Stimulated activated CD8-positive, alpha-beta memory T cell treated with anti-CD3 and anti-CD28 coated beads, Interleukin-15, amount 100 ng/mL, for 1 hour (primary cell): ENCODE results near the gene ZXDC.

Experiments
- DNase-seq: peaks from one replicate; pipeline ENCODE4 v3.0.0-alpha.2; 2020; ENCODE audit warnings: low read depth

The ZXDC gene

DNA sequence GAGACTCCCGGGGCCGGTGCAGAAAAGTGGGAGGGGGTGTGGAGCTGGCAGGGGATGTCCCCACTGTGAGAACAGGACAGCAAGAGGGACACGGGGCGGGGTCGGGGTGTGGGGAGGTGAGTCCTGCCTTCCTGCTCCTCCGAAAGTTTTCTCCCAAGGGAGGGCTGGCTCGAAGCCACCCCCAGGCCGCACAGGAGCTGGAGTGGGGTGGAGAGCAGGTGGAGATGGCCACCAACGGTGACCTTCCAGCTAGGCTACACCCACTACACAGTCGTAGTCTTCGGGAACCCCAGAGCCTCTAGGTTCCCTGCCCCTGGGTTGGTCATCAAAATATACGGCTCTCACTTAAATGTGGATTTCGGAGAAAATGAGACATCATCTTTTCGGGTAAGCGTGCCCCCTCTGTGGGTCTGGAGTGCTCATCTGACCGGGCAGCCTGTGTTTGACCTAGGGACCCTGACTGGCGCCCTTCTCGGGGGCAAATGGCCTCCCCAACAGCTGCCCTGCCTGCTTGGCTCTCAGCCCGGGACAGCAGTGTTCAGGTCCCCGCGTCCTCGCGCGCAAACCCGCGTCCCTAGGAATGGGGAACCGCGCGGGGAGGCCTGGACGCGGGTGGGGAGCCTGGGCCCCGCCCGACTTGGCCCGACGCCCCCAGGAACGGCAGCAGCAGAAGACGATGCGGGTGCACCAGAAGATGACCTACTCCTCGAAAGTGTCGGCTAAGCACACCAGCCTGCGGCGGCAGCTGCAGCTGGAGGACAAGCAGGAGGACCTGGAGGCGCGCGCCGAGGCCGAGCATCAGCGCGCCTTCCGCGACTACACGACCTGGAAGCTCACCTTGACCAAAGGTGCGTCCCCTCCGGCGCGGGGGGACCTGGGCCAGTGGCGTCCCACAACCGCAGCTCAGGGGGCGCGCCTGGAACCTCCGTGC, 59.8 kb downstream of the ZXDC start:
- no peak for DNase-seq

DNA sequence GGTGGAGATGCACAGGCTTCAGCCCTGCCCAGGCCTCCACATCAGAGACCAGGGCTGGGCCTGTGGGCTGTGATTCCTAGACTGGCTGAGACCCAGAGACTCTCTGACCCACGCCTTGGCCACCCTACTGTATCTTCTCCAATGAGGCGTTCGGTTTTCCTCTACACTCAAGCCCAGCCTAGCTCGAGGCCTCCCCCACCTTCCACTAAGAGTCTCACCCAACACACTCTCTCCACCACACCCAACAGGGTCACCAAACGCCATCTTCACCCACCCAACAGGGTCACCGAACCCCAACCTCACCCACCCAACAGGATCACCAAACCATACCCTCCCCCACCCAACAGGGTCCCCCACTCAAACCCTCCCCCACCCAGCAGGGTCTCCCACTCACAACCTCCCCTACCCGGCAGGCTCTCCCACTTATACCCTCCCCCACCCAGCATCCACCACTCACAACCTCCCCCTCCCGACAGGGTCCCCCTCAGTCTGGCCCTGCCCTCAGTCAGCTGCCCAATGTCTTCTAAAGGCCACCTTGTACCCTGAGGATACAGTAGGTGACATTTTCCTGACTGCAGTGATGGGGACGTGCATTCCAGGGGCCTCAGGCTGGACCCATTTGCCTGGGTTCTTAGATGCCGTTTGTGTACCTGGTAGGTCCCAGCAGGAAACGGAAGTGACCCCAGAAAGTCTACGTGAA, 60.6 kb downstream of the ZXDC start:
- no peak for DNase-seq

DNA sequence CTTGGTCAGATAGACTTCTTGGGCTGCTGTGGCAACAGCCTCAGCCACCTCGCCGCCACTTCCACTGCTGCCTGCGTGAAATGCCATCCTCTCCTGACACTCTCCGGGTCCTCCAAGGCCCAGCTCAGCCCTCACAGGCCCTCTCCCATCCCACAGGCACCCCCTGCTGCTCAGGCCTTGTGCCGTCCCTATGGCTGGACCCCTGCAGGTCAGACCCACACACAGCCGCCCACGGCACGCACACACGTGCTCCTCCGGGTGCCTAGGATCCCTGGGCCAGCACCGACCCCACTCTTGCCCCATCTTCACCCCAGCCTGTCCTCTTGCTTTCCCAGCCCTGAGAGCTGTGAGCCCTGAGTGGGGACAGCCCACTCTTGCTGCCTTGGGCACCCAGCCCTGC, 61.3 kb downstream of the ZXDC start:
- DNase-seq = no peak

DNA sequence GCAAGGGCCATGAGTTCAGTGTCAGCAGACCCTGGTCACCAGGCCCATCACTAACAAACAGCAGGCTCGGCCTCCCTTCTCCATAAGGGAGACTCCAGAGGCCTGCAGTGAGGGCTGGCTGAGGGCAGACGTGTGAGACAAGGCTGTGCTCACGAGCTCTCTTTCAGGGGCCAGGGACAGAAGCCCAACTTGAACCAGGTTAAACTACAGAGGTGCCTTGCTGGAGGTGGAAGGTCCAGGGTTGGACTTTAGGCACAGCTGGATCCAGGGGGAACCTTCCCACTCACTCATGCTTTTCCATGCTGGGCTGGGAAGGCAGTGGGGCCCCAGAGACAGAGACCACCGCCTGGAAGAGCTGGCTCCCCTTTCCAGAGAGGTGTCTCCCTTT, 62.0 kb downstream of the ZXDC start:
- DNase-seq = no peak

DNA sequence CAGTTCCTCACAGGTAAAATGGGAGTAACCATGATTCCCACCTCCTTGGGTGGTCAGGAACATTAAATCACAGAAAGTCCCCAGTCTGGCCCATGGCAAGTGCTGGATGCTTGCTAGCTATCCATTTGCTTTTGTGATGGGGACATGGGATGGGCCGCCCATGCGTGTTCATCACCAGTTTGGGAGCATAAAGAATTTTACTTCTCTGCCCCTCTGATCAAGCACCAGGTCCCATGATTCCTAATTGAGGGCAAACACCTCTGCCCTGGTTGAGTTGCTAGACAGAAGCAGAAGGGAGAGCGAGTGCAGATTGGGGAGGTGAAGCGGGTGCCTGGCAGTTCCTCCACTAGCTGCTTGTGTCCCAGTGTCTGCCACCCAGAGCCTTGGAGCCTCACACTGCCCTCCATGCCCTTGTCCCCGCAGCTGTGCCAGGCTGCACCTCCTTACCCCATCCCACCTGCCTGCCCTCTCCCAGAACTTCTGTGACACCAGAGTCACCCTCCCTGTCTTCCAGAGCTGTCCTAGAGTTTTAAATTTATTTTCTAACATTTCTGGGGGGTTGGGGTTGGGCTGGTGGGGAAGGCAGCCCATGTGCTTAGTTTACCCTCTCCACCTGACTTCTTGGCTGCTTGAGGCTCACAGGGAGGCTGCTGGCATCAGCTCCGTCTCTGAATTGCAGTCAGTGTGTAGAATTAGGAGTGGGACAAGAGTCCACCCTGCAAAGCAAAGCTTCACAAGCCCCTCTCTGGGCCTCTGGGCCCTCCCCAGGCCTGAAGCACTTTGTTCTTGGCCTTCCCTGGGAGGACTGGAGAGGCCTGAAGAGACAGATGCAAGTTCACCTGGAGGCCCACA, 62.6 kb downstream of the ZXDC start:
- no peak for DNase-seq

DNA sequence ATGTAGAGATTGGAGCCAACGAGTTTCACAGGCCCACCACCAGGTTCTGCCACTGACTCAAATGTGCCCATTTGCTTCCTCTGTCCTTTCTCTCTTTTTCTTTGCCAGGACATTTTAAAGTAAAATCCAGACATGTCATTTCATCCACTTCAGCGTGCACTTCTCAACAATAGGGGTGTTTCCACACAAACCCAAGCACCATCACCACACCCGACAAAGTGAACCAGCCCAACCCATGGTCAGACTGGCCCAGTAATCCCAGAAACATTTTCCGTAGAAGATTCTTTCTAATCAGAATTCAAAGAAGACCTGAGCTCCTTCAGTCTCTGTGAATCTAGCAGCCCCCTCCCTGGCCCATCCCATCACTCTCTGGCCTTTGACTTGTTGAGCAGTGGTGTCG, 67.6 kb downstream of the ZXDC start:
- DNase-seq = no peak

DNA sequence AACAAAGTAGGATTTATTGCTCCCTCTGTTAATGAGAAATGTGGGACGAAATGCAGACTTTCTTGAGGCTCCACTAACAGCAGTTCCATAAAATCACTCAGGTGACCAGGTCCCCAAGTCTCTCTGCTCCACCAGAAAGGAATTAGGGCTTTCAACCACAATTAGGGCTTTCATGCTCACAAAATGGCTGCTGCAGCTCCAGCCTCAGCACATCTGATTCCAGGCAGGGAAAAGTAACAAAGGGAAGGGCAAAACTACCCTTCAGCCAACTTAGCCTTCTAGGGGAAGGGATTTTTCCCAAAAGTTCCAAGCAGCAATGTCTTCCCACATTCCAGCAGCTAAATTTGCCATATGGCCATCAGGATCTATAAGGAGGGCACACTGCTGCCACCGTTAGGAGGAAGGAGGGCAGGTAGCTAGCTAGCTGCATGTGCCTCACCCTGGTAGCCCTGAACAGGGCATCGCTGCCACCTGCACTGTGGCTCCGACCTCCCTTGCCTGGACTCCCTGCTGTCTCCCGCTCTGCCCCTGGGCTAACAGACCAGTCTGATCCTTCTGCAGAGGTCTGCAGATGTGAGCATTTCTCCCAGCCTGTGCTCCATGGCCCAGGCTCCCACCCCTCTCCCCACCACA, 68.2 kb downstream of the ZXDC start:
- DNase-seq = no peak

DNA sequence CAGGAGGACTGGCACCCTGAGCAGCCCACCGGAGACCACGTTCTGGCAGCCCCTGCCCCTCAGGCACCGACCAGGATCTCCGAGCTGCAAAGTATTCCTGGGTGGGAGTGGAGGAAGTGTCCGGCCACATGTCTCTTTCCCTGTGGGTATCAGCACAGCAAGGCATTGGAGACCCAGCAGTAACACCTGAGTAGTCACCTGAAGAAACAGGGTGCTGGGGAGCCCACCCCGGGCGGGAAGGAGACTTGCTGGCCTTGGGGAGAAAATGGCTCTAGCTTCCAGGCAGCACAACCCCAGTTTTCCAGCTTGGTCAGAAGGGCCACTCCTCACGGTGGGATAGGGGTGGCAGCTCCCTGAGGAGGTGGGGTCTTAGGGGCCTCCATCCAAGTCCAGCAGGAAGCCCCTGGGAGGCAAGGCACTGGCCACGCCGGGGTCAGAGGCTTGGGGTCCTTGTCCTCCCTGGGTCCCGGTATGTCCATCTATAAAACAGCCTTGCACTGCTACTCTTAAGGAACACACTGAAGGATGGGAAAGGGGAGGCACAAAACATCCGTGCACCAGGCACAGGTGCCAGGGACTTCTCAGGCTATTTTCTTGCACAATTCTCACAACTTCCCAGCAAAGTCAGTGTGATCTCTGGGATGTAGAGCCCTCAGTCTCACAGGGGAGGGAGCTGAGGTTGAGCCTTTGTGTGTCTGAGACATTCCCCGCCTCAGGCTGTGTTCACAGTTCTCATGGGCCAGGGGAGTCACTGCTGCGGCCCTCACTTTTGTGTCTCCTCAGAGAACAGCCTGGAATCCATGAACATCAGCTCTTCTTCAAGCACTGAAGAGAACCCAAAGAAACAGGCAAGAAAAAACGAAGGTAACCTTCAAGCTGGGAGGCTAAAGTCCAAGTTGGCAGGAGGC, 69.0 kb downstream of the ZXDC start:
- no peak for DNase-seq

DNA sequence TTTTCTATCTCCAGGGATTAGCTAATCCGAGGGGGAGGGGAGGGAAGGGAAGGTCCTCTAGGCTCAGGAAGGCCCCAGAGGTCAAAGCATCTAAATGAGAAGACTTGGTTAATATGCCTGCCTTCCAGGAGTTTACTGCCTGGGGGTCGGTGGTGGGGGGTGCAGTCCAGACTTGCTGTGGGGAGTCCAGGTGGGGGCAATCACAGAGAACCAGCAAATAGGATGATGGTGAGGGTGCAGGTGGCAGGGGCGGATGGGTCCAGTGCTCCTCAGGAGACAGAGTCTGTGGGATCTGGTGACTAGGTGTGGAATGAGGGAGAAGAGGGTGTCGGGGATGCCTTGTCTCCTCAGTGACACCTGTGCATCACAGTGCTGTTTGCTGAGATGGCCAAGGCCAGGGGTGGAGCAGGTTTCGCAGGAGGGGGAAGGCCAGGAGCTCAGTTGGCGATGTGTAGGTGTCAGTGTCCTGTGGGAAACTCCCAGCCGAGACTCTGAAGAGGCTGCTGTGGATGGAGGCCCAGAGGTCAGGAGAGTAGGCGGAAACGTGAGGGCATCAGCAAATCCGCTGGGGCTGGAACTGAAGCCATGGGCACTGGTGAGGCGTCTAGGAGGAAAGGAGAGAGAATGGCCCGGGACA, 72.9 kb downstream of the ZXDC start:
- no peak for DNase-seq

DNA sequence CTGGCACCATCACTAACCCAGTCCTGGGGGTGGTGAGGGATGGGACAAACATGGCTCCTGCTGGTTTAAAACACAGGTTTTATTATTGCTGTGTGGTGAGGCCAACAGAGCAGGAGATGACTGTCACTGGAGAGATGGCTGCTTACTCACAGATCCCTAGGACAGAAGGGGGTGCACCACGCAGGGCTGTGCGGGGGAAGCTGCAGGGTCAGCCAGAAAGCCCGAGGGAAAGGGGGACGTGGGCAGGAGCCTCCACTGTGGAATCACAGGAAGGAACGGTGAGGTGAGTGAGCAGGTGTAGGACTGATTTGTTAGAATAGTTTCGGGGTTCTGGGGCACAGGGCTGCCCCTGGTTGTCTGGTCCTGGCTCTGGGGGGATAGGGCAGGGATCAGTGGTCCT, 73.5 kb downstream of the ZXDC start:
- DNase-seq = no peak

DNA sequence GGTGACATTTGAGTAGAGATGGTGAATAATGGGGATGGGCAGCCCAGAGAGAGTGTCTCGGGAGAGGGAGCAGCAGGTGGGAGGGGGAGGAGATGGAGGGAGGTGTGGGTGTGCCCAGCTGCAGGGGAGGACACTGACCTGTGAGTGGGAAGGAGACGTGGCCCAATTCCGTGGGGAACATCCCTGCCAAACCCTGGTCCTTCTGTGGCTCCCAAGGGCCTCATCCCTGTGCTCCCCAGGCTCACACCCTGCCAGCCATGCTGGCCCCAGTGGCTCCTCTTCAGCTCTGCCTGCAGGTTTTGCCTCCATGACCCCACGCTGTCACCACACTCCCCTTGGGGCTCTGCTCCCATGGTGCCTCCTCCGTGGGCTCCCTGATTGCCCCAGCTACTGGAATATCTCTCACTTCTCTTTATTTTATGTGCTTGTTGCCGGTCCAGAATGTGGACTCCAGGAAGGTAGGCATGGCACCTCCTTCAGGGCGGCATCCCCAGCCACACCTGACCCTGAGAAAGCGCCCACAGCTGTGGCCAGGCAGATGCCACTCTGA, 74.0 kb downstream of the ZXDC start:
- DNase-seq = no peak

DNA sequence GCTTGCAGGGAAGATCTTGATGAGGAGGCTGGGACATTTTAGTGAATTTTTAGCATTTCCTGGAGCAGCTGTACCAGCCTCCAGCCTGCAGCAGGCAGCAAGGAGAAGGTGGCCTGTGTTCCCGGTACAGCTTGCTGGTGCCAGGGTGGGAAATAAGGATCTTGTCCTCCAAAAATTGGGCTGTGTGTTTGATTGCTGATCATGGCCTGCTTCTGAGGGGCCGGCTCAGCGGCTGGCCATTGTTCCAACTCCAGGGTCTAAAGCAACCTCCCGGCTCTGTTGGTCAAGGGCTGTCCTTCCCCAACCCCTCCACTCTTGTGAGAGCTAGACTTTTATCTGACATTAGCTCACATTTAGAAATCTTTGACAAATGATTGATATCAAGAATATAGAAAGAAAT, 75.9 kb downstream of the ZXDC start:
- no peak for DNase-seq

DNA sequence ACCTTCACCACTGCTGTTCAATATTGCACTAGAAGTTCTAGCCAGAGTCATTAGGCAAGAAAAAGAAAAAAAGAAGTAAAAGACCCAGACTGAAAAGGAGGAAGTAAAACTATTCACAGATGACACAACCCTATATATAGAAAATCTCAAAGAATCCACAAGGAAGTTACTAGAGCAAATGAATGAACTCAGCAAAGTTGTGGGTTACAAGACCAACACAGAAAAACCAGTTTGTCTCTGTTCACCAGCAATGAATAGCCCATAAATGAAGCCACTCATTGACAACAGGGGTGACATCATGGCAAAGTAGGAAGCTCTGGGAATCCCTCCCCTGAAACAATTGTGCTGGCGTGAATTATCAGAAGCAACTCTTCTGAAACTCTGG, 76.3 kb downstream of the ZXDC start:
- no peak for DNase-seq

DNA sequence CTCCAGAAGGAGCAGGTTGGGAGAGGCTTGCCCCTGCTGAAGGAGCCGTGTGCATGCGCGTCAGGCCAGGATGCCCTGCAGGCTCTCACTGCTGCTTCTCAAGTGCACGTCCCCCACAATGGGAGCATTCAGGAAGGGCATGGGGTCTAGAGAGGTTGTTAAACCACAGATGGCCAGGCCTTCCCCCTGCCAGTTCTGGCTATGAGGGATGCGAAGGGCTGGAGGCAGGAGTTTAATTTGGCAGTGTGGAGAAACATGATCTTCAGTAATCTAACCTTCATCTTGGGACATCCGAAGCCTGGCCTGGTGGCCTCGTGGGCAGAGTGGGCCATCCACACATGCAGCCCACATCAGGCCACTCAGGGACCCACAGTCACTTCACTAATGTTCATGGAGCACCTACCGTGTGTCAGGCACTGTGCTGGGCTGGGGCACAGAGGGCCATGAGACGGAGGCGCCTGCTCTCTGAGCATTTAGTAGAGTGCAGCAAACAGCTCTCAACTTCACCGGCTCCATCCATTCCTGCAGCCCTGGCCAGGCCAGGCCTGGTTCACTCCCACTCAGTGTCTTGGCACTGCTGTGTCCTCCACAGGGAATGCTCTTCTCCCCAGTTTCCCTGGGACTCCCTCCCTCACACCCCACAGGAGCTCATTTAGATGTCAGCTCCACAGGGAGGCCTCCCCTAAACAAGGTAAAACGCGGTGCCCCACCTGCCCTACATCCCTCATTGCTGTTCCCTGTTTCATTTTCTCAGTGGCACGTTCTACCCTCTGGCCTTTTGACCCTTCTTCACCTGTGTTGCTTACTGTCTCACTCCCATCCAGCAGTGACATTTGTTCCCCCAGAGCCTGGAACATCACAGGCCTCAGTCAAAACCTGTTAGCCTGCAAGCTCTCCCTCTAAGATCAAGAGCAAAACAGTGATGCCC, 77.0 kb downstream of the ZXDC start:
- no peak for DNase-seq

DNA sequence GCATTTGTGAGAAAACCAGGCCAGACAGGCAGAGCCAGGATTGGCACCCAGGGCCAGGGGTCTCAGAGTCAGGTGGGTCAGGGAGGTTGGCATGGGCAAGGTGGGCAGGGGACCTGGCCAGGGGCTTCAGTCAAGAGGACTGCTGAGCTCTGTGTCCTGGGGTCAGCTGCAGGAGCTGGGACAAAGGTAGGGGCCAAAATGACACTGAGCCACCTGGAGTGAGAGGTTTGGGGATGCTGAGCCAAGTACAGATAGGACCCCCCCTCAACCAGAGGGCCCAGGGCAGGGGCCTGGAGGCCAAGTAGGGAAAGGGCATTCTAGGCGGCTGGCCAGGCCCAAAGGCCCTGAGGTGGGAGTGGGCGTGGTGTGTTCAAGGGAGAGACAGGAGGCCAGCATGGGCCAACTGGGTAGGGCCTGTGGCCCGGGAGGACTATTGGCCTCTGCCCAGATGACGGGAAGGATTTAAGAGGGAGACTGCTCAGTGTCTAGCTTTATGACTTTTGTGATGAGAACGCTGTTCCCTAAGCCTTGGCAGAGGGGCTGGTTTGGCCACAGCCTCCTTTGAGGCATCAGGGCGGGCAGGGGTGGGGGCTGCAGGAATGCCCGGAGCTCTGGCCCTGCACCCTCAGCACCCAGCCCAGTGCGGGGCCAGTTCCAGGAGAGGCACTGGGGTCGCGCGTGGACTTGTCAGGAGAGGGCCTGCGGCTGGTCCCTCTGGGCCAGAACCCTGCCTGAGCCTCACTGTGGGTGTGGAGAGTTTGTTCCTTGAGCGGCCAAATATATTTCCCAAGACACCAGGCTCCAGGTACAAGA, 77.9 kb downstream of the ZXDC start:
- no peak for DNase-seq

DNA sequence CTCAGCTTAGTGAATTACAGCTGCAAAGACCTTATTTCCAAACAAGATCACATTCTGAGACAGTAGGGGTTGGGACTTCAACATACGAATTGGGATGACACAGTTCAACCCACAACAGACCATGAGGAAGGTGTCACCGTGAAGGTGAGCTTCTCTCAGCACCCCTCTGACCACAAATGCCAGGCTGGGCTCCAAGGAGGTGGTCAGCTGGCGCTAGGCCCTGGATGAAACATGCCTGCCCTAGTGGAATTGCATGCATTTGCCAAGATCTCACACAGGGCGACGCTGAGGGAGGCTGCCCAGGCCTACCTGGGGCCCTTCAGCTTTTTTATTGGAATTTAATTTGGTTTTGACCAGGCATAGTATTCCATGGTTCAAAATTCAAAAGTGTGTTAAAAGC, 79.2 kb downstream of the ZXDC start:
- no peak for DNase-seq

DNA sequence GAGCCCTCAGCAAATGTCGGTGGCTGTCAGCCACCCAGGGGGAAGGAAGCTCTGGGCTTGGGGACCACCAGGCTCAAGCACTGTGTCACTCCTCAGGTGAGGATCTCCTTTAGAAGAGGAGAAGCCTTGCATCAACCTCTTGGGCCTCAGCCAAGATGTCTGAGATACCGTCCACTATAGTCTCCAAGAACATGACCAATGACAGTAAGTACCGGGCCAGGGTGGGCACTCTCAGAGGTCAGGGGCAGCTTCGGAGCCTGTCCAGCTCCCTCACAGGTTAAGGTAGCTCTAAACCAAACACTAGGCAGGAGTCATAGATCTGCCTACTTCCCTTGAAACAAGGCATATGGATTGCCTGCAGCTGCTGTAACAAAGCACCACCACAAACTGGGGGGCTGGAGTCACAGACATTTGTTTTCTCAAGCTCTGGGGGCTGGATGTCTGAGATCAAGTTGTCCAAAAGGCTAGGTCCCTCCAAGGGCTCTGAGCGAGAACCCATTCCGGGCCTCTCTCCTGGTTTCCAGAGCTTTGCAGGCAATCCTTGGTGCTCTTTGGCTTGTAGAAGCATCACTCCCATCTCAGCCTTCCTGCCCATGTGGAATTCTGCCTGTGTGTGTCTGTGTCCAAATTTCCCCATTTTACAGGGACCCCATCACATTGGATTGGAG, 79.7 kb downstream of the ZXDC start:
- DNase-seq = no peak

DNA sequence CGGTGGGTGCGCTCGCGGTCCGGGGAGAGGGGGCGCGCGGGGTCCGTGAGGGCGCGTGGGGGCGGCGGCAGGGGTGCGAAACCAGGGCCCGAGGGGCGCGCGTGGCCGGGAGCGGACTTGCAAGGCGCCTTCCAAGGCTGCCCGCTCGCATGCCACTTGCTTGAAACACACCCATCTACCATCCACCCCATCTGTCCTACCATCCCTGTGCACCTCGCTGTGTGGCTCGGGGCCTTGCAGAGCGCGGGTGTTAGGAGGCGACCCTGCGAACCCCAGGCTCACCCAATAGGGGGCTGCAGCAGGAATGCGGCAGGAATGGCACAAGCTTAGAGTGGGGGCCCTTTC, 80.7 kb downstream of the ZXDC start:
- DNase-seq = no peak
